ENCODE data around the gene ALDOC.
A peak's percentile ranks its signal among the peaks of the same experiment; 100 is the strongest.
"Not testable (repeated sequence)": the region's sequence is repeated elsewhere in the genome, so short reads cannot be mapped to it uniquely, and the experiment has no call there.

ALDOC gene

DNA sequence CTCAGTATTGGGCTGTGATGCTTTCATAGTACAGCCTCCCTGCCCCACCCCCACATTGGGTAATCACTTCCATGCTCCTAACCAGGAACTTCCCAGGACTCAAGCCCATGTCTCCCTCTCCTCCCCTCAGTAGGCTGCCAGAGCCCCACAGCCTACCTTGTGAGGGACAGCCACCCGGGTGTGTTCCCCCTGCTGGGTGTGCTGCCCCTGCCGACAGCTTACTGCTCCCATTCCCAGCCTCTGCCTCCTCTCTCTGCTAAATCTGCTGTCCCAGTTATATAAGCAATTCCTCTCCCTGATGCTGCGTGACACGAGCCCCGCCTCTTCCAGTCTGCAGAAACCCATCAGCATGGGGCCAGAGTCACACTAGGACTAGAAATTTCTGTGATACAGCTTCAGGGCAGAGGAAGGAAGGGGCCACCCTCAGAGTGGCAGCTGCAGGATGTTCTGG is 37.3 kb upstream of the ALDOC start, which contains the start of gene RSKR:
RSKR (minus strand) TSS at position 255 of the 451 bp plus-strand sequence; CDS start at position 231, 24 bp downstream.
- H3K27ac ChIP-seq = no peak within 1 kb of the TSS
- TF ChIP-seq, protein P1, sequence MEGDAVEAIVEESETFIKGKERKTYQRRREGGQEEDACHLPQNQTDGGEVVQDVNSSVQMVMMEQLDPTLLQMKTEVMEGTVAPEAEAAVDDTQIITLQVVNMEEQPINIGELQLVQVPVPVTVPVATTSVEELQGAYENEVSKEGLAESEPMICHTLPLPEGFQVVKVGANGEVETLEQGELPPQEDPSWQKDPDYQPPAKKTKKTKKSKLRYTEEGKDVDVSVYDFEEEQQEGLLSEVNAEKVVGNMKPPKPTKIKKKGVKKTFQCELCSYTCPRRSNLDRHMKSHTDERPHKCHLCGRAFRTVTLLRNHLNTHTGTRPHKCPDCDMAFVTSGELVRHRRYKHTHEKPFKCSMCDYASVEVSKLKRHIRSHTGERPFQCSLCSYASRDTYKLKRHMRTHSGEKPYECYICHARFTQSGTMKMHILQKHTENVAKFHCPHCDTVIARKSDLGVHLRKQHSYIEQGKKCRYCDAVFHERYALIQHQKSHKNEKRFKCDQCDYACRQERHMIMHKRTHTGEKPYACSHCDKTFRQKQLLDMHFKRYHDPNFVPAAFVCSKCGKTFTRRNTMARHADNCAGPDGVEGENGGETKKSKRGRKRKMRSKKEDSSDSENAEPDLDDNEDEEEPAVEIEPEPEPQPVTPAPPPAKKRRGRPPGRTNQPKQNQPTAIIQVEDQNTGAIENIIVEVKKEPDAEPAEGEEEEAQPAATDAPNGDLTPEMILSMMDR (conservative IDR thresholded peaks at IDR 0.05; ENCODE audit: low read depth, low read length) = no peak
- no peaks in the 10 kb centered on the region for H3K27me3 ChIP-seq (ENCODE audit: insufficient read depth, low read depth)
- no peaks in the 10 kb centered on the region for H3K79me2 ChIP-seq (ENCODE audit: insufficient read depth, low read depth)
- no peaks in the 10 kb centered on the region for H4K20me1 ChIP-seq (ENCODE audit: insufficient read depth)
- no peak within 1 kb of the TSS for H3K9ac ChIP-seq
- H3K4me1 ChIP-seq (ENCODE audit: low read depth, poor library complexity, severe bottlenecking) = peaks cover 4% of the 10 kb centered on the region
- H3K4me3 ChIP-seq (IDR thresholded peaks at IDR 0.05; ENCODE audit: insufficient read depth, low read depth, low read length) = no peak within 1 kb of the TSS
- H3K36me3 ChIP-seq (ENCODE audit: insufficient read depth) = peaks cover 20% of the 10 kb centered on the region; the same call in 1 of the 2 replicates
- H3K4me2 ChIP-seq = no peak within 1 kb of the TSS
- no peak within 1 kb of the TSS for H2AFZ ChIP-seq (ENCODE audit: low read depth)

- TF ChIP-seq, protein P1 (conservative IDR thresholded peaks at IDR 0.05; ENCODE audit: low read depth, low read length) = peak; percentile 91
- peaks cover 14% of the 10 kb centered on the region; the same call in 1 of the 2 replicates for H3K36me3 ChIP-seq (ENCODE audit: insufficient read depth)
These were observed 36.5 kb upstream of the ALDOC start for GRCh38 chr17:28612936-28613872.

GRCh38 chr17:28612531-28612930 is 35.8 kb upstream of the ALDOC start:
- Histone ChIP-seq H3K27me3 (ENCODE audit: insufficient read depth, low read depth) (no peaks in the 10 kb centered on the region), H3K36me3 (ENCODE audit: insufficient read depth) (peaks cover 14% of the 10 kb centered on the region; the same call in 1 of the 2 replicates), H3K9ac (no peak overlapping the region), H3K4me2 (no peak overlapping the region), H3K4me3 (IDR thresholded peaks at IDR 0.05; ENCODE audit: insufficient read depth, low read depth, low read length) (no peak overlapping the region), H2AFZ (ENCODE audit: low read depth) (no peak overlapping the region), H3K79me2 (ENCODE audit: insufficient read depth, low read depth) (no peaks in the 10 kb centered on the region), H4K20me1 (ENCODE audit: insufficient read depth) (no peaks in the 10 kb centered on the region), H3K27ac (no peak overlapping the region), H3K4me1 (ENCODE audit: low read depth, poor library complexity, severe bottlenecking) (peaks cover 4% of the 10 kb centered on the region)
- TF ChIP-seq, protein P1 (conservative IDR thresholded peaks at IDR 0.05; ENCODE audit: low read depth, low read length) = no peak

More at GRCh38 chr17:28612936-28613872, 36.5 kb upstream of the ALDOC start:
- Histone ChIP-seq H3K4me2 (no peak overlapping the region), H3K4me1 (ENCODE audit: low read depth, poor library complexity, severe bottlenecking) (peaks cover 4% of the 10 kb centered on the region), H3K9ac (no peak overlapping the region), H3K4me3 (IDR thresholded peaks at IDR 0.05; ENCODE audit: insufficient read depth, low read depth, low read length) (no peak overlapping the region), H3K27me3 (ENCODE audit: insufficient read depth, low read depth) (no peaks in the 10 kb centered on the region), H2AFZ (ENCODE audit: low read depth) (no peak overlapping the region), H3K79me2 (ENCODE audit: insufficient read depth, low read depth) (no peaks in the 10 kb centered on the region), H3K27ac (no peak overlapping the region), H4K20me1 (ENCODE audit: insufficient read depth) (no peaks in the 10 kb centered on the region)

GRCh38 chr17:28610376-28610775 is 33.7 kb upstream of the ALDOC start:
- H3K79me2 ChIP-seq (ENCODE audit: insufficient read depth, low read depth) = no peaks in the 10 kb centered on the region
- H3K4me2 ChIP-seq = no peak overlapping the region
- H3K27ac ChIP-seq = no peak overlapping the region
- peaks cover 4% of the 10 kb centered on the region for H3K4me1 ChIP-seq (ENCODE audit: low read depth, poor library complexity, severe bottlenecking)
- H3K27me3 ChIP-seq (ENCODE audit: insufficient read depth, low read depth) = no peaks in the 10 kb centered on the region
- TF ChIP-seq, protein P1 (conservative IDR thresholded peaks at IDR 0.05; ENCODE audit: low read depth, low read length) = no peak
- no peak overlapping the region for H3K4me3 ChIP-seq (IDR thresholded peaks at IDR 0.05; ENCODE audit: insufficient read depth, low read depth, low read length)
- H4K20me1 ChIP-seq (ENCODE audit: insufficient read depth) = no peaks in the 10 kb centered on the region
- H3K9ac ChIP-seq = no peak overlapping the region
- no peak overlapping the region for H2AFZ ChIP-seq (ENCODE audit: low read depth)
- peaks cover 5% of the 10 kb centered on the region; the same call in 1 of the 2 replicates for H3K36me3 ChIP-seq (ENCODE audit: insufficient read depth)

GRCh38 chr17:28604031-28604430 is 27.3 kb upstream of the ALDOC start:
- not testable (repeated sequence) for H3K36me3 ChIP-seq (ENCODE audit: insufficient read depth); H2AFZ ChIP-seq (ENCODE audit: low read depth); H3K27me3 ChIP-seq (ENCODE audit: insufficient read depth, low read depth); H3K9ac ChIP-seq; H3K27ac ChIP-seq; H3K4me2 ChIP-seq; H3K79me2 ChIP-seq (ENCODE audit: insufficient read depth, low read depth); H3K4me1 ChIP-seq (ENCODE audit: low read depth, poor library complexity, severe bottlenecking); H3K4me3 ChIP-seq (IDR thresholded peaks at IDR 0.05; ENCODE audit: insufficient read depth, low read depth, low read length); H4K20me1 ChIP-seq (ENCODE audit: insufficient read depth)

Measured in KMS-11 (cell line).